HUES64 (cell line): ENCODE results near the gene PKP2.

Experiments
- H3K27ac ChIP-seq: 2 replicates; pipeline ENCODE4 v1.7.0; 2013; ENCODE audit warnings: low read depth, low read length, inconsistent platforms
- H3K27me3 ChIP-seq: 2 replicates; pipeline ENCODE4 v1.6.1; 2013; ENCODE audit warnings: mild to moderate bottlenecking, low read length; ENCODE audit not compliant: insufficient read depth
- H3K36me3 ChIP-seq: 2 replicates; pipeline ENCODE4 v1.6.1; 2013; ENCODE audit warnings: mild to moderate bottlenecking, low read length; ENCODE audit not compliant: insufficient read depth
- H3K4me1 ChIP-seq: 2 replicates; pipeline ENCODE4 v1.6.1; 2013; ENCODE audit warnings: mild to moderate bottlenecking, low read length, moderate library complexity; ENCODE audit not compliant: insufficient read depth
- H3K4me3 ChIP-seq: 2 replicates; pipeline ENCODE4 v1.5.1; 2013; ENCODE audit warnings: mild to moderate bottlenecking, low read length, moderate library complexity
- H3K9ac ChIP-seq: 2 replicates; pipeline ENCODE4 v1.6.1; 2013; ENCODE audit warnings: mild to moderate bottlenecking, low read depth, low read length
- H3K9me3 ChIP-seq: 2 replicates; pipeline ENCODE4 v1.6.1; 2013; ENCODE audit warnings: low read depth, low read length; ENCODE audit not compliant: insufficient read depth
- whole genome bisulfite sequencing: fragments of 150-250, 120-280 bp; methylation state at CpG from one replicate; pipeline ENCODE4 v1.1.7; 2013; ENCODE audit warnings: missing lambda C conversion rate; 5-methylcytosine and 5-hydroxymethylcytosine counted together

PKP2 gene

GRCh38 chr12:32834122-32834521, 62.5 kb downstream of the PKP2 start:
- H3K4me3 ChIP-seq, result no peak overlapping the region
- peaks cover 19% of the 10 kb centered on the region; the same call in 1 of the 2 replicates for H3K36me3 ChIP-seq
- H3K27ac ChIP-seq, result no peak overlapping the region
- no peak overlapping the region for H3K9ac ChIP-seq
- 70% methylated on average over 2 of the region's 2 CpGs for WGBS
- H3K27me3 ChIP-seq, result no peaks in the 10 kb centered on the region
- no peaks in the 10 kb centered on the region for H3K9me3 ChIP-seq
- peaks cover 26% of the 10 kb centered on the region for H3K4me1 ChIP-seq

GRCh38 chr12:32828552-32828951, 68.0 kb downstream of the PKP2 start:
- 0 out of 2 replicates have a peak, but pooled peaks cover 5% of the 10 kb centered on the region for H3K4me1 ChIP-seq
- no CpG with 5 or more reads among the region's 2 CpGs for WGBS

GRCh38 chr12:32828120-32828519, 68.5 kb downstream of the PKP2 start:
- Histone ChIP-seq H3K9me3 (no peaks in the 10 kb centered on the region), H3K9ac (no peak overlapping the region), H3K27me3 (no peaks in the 10 kb centered on the region), H3K4me3 (no peak overlapping the region), H3K27ac (no peak overlapping the region), H3K4me1 (0 out of 2 replicates have a peak, but pooled peaks cover 3% of the 10 kb centered on the region), H3K36me3 (peaks cover 11% of the 10 kb centered on the region; the same call in 1 of the 2 replicates)
- 83% methylated on average over 1 of the region's 1 CpG for WGBS

More at GRCh38 chr12:32828552-32828951, 68.0 kb downstream of the PKP2 start:
- Histone ChIP-seq H3K9ac (no peak overlapping the region), H3K27ac (no peak overlapping the region), H3K9me3 (no peaks in the 10 kb centered on the region), H3K4me3 (no peak overlapping the region), H3K36me3 (peaks cover 11% of the 10 kb centered on the region; the same call in 1 of the 2 replicates), H3K27me3 (no peaks in the 10 kb centered on the region)

- Histone ChIP-seq H3K36me3 (peaks cover 23% of the 10 kb centered on the region), H3K27ac (no peak overlapping the region), H3K4me3 (no peak overlapping the region), H3K27me3 (no peaks in the 10 kb centered on the region), H3K4me1 (0 out of 2 replicates have a peak, but pooled peaks cover 3% of the 10 kb centered on the region), H3K9ac (no peak overlapping the region), H3K9me3 (no peaks in the 10 kb centered on the region)
- 95% methylated on average over 3 of the region's 3 CpGs for WGBS
Observed at GRCh38 chr12:32826807-32827412, 69.7 kb downstream of the PKP2 start.

GRCh38 chr12:32824596-32824995, 72.0 kb downstream of the PKP2 start:
- Histone ChIP-seq H3K27ac (no peak overlapping the region), H3K9ac (no peak overlapping the region), H3K4me3 (no peak overlapping the region), H3K36me3 (peaks cover 40% of the 10 kb centered on the region), H3K27me3 (no peaks in the 10 kb centered on the region), H3K4me1 (0 out of 2 replicates have a peak, but pooled peaks cover 3% of the 10 kb centered on the region), H3K9me3 (no peaks in the 10 kb centered on the region)
- 80% methylated on average over 1 of the region's 1 CpG for WGBS

GRCh38 chr12:32822344-32822743, 74.2 kb downstream of the PKP2 start:
- Histone ChIP-seq H3K27me3 (no peaks in the 10 kb centered on the region), H3K4me3 (no peak overlapping the region), H3K27ac (no peak overlapping the region), H3K9ac (no peak overlapping the region), H3K9me3 (no peaks in the 10 kb centered on the region), H3K36me3 (peaks cover 50% of the 10 kb centered on the region), H3K4me1 (no peaks in the 10 kb centered on the region)
- WGBS, result 98% methylated on average over 5 of the region's 5 CpGs

GRCh38 chr12:32821710-32822109, 74.9 kb downstream of the PKP2 start:
- H3K27ac ChIP-seq, result no peak overlapping the region
- 100% methylated on average over 2 of the region's 2 CpGs for WGBS
- no peak overlapping the region for H3K4me3 ChIP-seq

GRCh38 chr12:32821293-32821692, 75.3 kb downstream of the PKP2 start:
- Histone ChIP-seq H3K27ac (no peak overlapping the region), H3K4me3 (no peak overlapping the region), H3K36me3 (peaks cover 56% of the 10 kb centered on the region), H3K9ac (no peak overlapping the region), H3K4me1 (no peaks in the 10 kb centered on the region), H3K27me3 (no peaks in the 10 kb centered on the region), H3K9me3 (no peaks in the 10 kb centered on the region)
- WGBS, result 96% methylated on average over 8 of the region's 8 CpGs

More at GRCh38 chr12:32821710-32822109, 74.9 kb downstream of the PKP2 start:
- Histone ChIP-seq H3K4me1 (no peaks in the 10 kb centered on the region), H3K9me3 (no peaks in the 10 kb centered on the region), H3K9ac (no peak overlapping the region), H3K27me3 (no peaks in the 10 kb centered on the region), H3K36me3 (peaks cover 53% of the 10 kb centered on the region)

- no peaks in the 10 kb centered on the region for H3K27me3 ChIP-seq
- peaks cover 56% of the 10 kb centered on the region for H3K36me3 ChIP-seq
- no peak overlapping the region for H3K9ac ChIP-seq
- H3K4me3 ChIP-seq, result no peak overlapping the region
- no peaks in the 10 kb centered on the region for H3K9me3 ChIP-seq
- no peak overlapping the region for H3K27ac ChIP-seq
- 84% methylated on average over 1 of the region's 2 CpGs for whole genome bisulfite sequencing
- H3K4me1 ChIP-seq, result no peaks in the 10 kb centered on the region
Observed at GRCh38 chr12:32820376-32820931, 76.1 kb downstream of the PKP2 start.

GRCh38 chr12:32819424-32819823, 77.2 kb downstream of the PKP2 start:
- Histone ChIP-seq H3K4me3 (no peak overlapping the region), H3K9me3 (no peaks in the 10 kb centered on the region), H3K4me1 (no peaks in the 10 kb centered on the region), H3K27me3 (no peaks in the 10 kb centered on the region), H3K36me3 (peaks cover 56% of the 10 kb centered on the region), H3K27ac (no peak overlapping the region), H3K9ac (no peak overlapping the region)

- WGBS, result 96% methylated on average over 7 of the region's 7 CpGs
Observed at GRCh38 chr12:32811686-32812392, 84.7 kb downstream of the PKP2 start.

More at GRCh38 chr12:32811686-32812392, 84.7 kb downstream of the PKP2 start:
- H3K27me3 ChIP-seq, result no peaks in the 10 kb centered on the region
- no peak overlapping the region for H3K4me3 ChIP-seq
- peaks cover 27% of the 10 kb centered on the region for H3K36me3 ChIP-seq
- peaks cover 3% of the 10 kb centered on the region; the same call in 1 of the 2 replicates for H3K9me3 ChIP-seq
- H3K4me1 ChIP-seq, result no peaks in the 10 kb centered on the region
- H3K9ac ChIP-seq, result no peak overlapping the region
- H3K27ac ChIP-seq, result no peak overlapping the region
